Stimulated activated CD4-positive, alpha-beta T cell treated with anti-CD3 and anti-CD28 coated beads, Interleukin-2, amount 100 ng/mL, for 48 hours (primary cell): Measurements from ENCODE around the gene TNS3.

Experiments
- DNase-seq, 2 donors: peaks; one replicate each; pipeline ENCODE4 v3.0.0-alpha.2; 2020

TNS3 gene

GRCh38 chr7:47518827-47519226, 63.1 kb downstream of the TNS3 start:
- no peak for DNase-seq

GRCh38 chr7:47517821-47518480, 64.0 kb downstream of the TNS3 start:
- no peak for DNase-seq

GRCh38 chr7:47516985-47517600, 64.8 kb downstream of the TNS3 start:
- DNase-seq, result no peak

- no peak for DNase-seq
Observed at GRCh38 chr7:47516386-47516785, 65.5 kb downstream of the TNS3 start.

- DNase-seq, result no peak
Observed at GRCh38 chr7:47515305-47515834, 66.5 kb downstream of the TNS3 start.

GRCh38 chr7:47514818-47515217, 67.1 kb downstream of the TNS3 start:
- DNase-seq, result no peak

- no peak for DNase-seq
Observed at GRCh38 chr7:47514367-47514766, 67.5 kb downstream of the TNS3 start.

GRCh38 chr7:47513741-47514241, 68.1 kb downstream of the TNS3 start:
- no peak for DNase-seq

- no peak for DNase-seq
Observed at GRCh38 chr7:47512481-47513176, 69.3 kb downstream of the TNS3 start.

- DNase-seq, result no peak
Observed at GRCh38 chr7:47511699-47512370, 70.1 kb downstream of the TNS3 start.

GRCh38 chr7:47510786-47511185, 71.1 kb downstream of the TNS3 start:
- DNase-seq, result no peak

GRCh38 chr7:47510192-47510591, 71.7 kb downstream of the TNS3 start:
- no peak for DNase-seq

GRCh38 chr7:47509571-47509970, 72.3 kb downstream of the TNS3 start:
- DNase-seq, result no peak

- DNase-seq, result no peak
Observed at GRCh38 chr7:47508389-47509380, 73.2 kb downstream of the TNS3 start.

- DNase-seq, result no peak
Observed at GRCh38 chr7:47507522-47507921, 74.4 kb downstream of the TNS3 start.

- DNase-seq, result no peak
Observed at GRCh38 chr7:47506382-47507339, 75.2 kb downstream of the TNS3 start.

GRCh38 chr7:47505312-47506007, 76.5 kb downstream of the TNS3 start:
- no peak for DNase-seq

GRCh38 chr7:47504551-47505311, 77.2 kb downstream of the TNS3 start:
- no peak for DNase-seq

- DNase-seq, result no peak
Observed at GRCh38 chr7:47503281-47503680, 78.6 kb downstream of the TNS3 start.
